Keratinocyte (primary cell): ENCODE measurements around the gene MTFP1. TPM values are rescaled to one million over a fixed set of nuclear protein-coding genes. Genes with fewer than 3 reads are reported as not detected.

ENCODE experiments used
- DNase-seq: peaks from one replicate; pipeline ENCODE4 v3.0.0-alpha.2; 2011; ENCODE audit warnings: low read depth, missing footprints, low spot score
- FAIRE-seq: peaks from 2 replicates; lab custom pipeline; 2011; peaks lifted over from hg19 to GRCh38; lab: Jason Lieb, UNC
- H2AFZ ChIP-seq: 2 replicates; pipeline ENCODE4 v1.6.0; 2012; ENCODE audit warnings: low read length, control low read depth, inconsistent platforms; ENCODE audit not compliant: control insufficient read depth
- H3K27ac ChIP-seq: 2 replicates; pipeline ENCODE4 v1.5.1; 2011; ENCODE audit warnings: low read length; ENCODE audit not compliant: control insufficient read depth, insufficient read depth
- H3K27me3 ChIP-seq: 3 replicates; pipeline ENCODE4 v1.6.0; 2011; ENCODE audit warnings: low read length; ENCODE audit not compliant: control insufficient read depth, insufficient read depth; ENCODE audit errors: extremely low read depth
- H3K36me3 ChIP-seq, 2 experiments: 2 replicates in 1 of 2; 3 replicates in 1 of 2; pipeline ENCODE4 v1.5.1; 2011; ENCODE audit warnings: low read length in 2 of 2, mild to moderate bottlenecking in 1 of 2; ENCODE audit not compliant: control insufficient read depth in 2 of 2, insufficient read depth in 2 of 2; ENCODE audit errors: extremely low read depth in 1 of 2
- H3K4me1 ChIP-seq: 3 replicates; pipeline ENCODE4 v1.5.1; 2011; ENCODE audit warnings: low read length; ENCODE audit not compliant: control insufficient read depth, insufficient read depth; ENCODE audit errors: extremely low read depth
- H3K4me2 ChIP-seq: 3 replicates; pipeline ENCODE4 v1.6.0; 2011; ENCODE audit warnings: low read depth, low read length; ENCODE audit not compliant: control insufficient read depth, insufficient read depth; ENCODE audit errors: extremely low read depth
- H3K4me3 ChIP-seq, 3 experiments: fragments of 200-600 bp in 1 of 3; sonication (generic) in 1 of 3; 2 replicates in 2 of 3; 3 replicates in 1 of 3; pipeline ENCODE4 v1.5.1; 2011 to 2016; ENCODE audit warnings: low read length in 3 of 3, mild to moderate bottlenecking in 3 of 3, control low read depth in 2 of 3, inconsistent platforms in 1 of 3, low read depth in 1 of 3, mixed read lengths in 1 of 3, mixed run types in 1 of 3, moderate library complexity in 1 of 3; ENCODE audit not compliant: control insufficient read depth in 2 of 3, insufficient read depth in 2 of 3; ENCODE audit errors: extremely low read depth in 1 of 3
- H3K79me2 ChIP-seq: 2 replicates; pipeline ENCODE4 v1.6.0; 2012; ENCODE audit warnings: low read length; ENCODE audit not compliant: control insufficient read depth, insufficient read depth
- H3K9ac ChIP-seq: 3 replicates; pipeline ENCODE4 v1.6.0; 2011; ENCODE audit warnings: low read length; ENCODE audit not compliant: control insufficient read depth, insufficient read depth; ENCODE audit errors: extremely low read depth
- H3K9me1 ChIP-seq: 3 replicates; pipeline ENCODE4 v1.6.0; 2011; ENCODE audit warnings: low read length; ENCODE audit not compliant: control insufficient read depth, insufficient read depth; ENCODE audit errors: extremely low read depth
- H3K9me3 ChIP-seq: 2 replicates; pipeline ENCODE4 v1.5.1; 2012; ENCODE audit warnings: low read depth, low read length; ENCODE audit not compliant: control insufficient read depth
- H4K20me1 ChIP-seq: 3 replicates; pipeline ENCODE4 v1.6.0; 2011; ENCODE audit warnings: low read length; ENCODE audit not compliant: control insufficient read depth, insufficient read depth; ENCODE audit errors: extremely low read depth
- EZH2 ChIP-seq: IDR thresholded peaks from one replicate; pipeline ENCODE4 v1.6.1; 2012; ENCODE audit warnings: inconsistent platforms, mild to moderate bottlenecking, low read length, moderate library complexity
- dilution Hi-C: fragments of 300-500 bp; cut with MboI; formaldehyde crosslinking; loops from one replicate; pipeline ENCODE4 v1.7.0; 2020; ENCODE audit warnings: low sequenced_read_pairs; ENCODE audit not compliant: extremely low pct_ligation_motif_present
- polyA plus RNA-seq, 5 experiments: library from polyadenylated mRNA; depleted of rRNA in 3 of 5; stranded (reverse) in 3 of 5; stranded (forward) in 1 of 5; unstranded in 1 of 5; fragments of >200 nt; gene quantifications; 1 replicate in 1 of 5; 2 replicates in 3 of 5; 3 replicates in 1 of 5; pipeline versions ENCODE4 v1.2.1 to v1.2.3, GENCODE V29; 2011 to 2012; ENCODE audit warnings: missing spikeins in 2 of 5, low read depth in 1 of 5, low replicate concordance in 1 of 5
- TF ChIP-seq, protein P1 (sequence below), 3 experiments: IDR thresholded peaks in 1 of 3; conservative IDR thresholded peaks in 1 of 3; optimal IDR thresholded peaks in 1 of 3; 2 replicates in 2 of 3; 3 replicates in 1 of 3; pipeline versions ENCODE3 to v1.5.1; 2011; ENCODE audit warnings: low read length in 3 of 3, mild to moderate bottlenecking in 3 of 3, moderate library complexity in 2 of 3, control low read depth in 1 of 3, inconsistent platforms in 1 of 3; ENCODE audit not compliant: insufficient read depth in 2 of 3; ENCODE audit errors: extremely low read depth in 1 of 3

MTFP1 gene
- polyA plus RNA-seq, 1 donor (not counting 4 experiments of a cell fraction or from before 2014, with no cell fraction given), result 8.4 TPM

- Histone ChIP-seq H2AFZ (no peak overlapping the region), H3K9me1 (no peaks in the 10 kb centered on the region), H3K4me2 (no peak overlapping the region), H3K4me3 (no peak overlapping the region), H4K20me1 (no peaks in the 10 kb centered on the region), H3K79me2 (no peaks in the 10 kb centered on the region), H3K9ac (no peak overlapping the region), H3K9me3 (peaks cover 2% of the 10 kb centered on the region), H3K36me3 (no peaks in the 10 kb centered on the region), H3K27ac (no peak overlapping the region), H3K4me1 (peaks cover 11% of the 10 kb centered on the region), H3K27me3 (no peaks in the 10 kb centered on the region)
- no peak for TF ChIP-seq EZH2
- TF ChIP-seq, protein P1, sequence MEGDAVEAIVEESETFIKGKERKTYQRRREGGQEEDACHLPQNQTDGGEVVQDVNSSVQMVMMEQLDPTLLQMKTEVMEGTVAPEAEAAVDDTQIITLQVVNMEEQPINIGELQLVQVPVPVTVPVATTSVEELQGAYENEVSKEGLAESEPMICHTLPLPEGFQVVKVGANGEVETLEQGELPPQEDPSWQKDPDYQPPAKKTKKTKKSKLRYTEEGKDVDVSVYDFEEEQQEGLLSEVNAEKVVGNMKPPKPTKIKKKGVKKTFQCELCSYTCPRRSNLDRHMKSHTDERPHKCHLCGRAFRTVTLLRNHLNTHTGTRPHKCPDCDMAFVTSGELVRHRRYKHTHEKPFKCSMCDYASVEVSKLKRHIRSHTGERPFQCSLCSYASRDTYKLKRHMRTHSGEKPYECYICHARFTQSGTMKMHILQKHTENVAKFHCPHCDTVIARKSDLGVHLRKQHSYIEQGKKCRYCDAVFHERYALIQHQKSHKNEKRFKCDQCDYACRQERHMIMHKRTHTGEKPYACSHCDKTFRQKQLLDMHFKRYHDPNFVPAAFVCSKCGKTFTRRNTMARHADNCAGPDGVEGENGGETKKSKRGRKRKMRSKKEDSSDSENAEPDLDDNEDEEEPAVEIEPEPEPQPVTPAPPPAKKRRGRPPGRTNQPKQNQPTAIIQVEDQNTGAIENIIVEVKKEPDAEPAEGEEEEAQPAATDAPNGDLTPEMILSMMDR (optimal IDR thresholded peaks at IDR 0.05 in 1 of 3, IDR thresholded peaks at IDR 0.05 in 1 of 3, conservative IDR thresholded peaks at IDR 0.05 in 1 of 3; ENCODE audit: extremely low read depth in 1 of 3, insufficient read depth in 2 of 3, low read length in 3 of 3), result peak; percentile 76 to 86 (median 82)
- DNase-seq (no peak), FAIRE-seq (peak; percentile 67)
- dilution Hi-C loops, result no loop called here
These were observed 19.3 kb downstream of the MTFP1 start for GRCh38 chr22:30444632-30445437.

- no peak overlapping the region for H3K4me3 ChIP-seq
- no peak overlapping the region for H3K9ac ChIP-seq
- H3K27me3 ChIP-seq, result no peaks in the 10 kb centered on the region
- dilution Hi-C loops, result no loop called here
- peaks cover 2% of the 10 kb centered on the region for H3K9me3 ChIP-seq
- no peaks in the 10 kb centered on the region for H3K79me2 ChIP-seq
- peaks cover 6% of the 10 kb centered on the region for H3K4me1 ChIP-seq
- no peaks in the 10 kb centered on the region for H4K20me1 ChIP-seq
- H3K4me2 ChIP-seq, result no peak overlapping the region
- H3K9me1 ChIP-seq, result no peaks in the 10 kb centered on the region
- no peak overlapping the region for H3K27ac ChIP-seq
- TF ChIP-seq, protein P1 (optimal IDR thresholded peaks at IDR 0.05 in 1 of 3, IDR thresholded peaks at IDR 0.05 in 1 of 3, conservative IDR thresholded peaks at IDR 0.05 in 1 of 3; ENCODE audit: extremely low read depth in 1 of 3, insufficient read depth in 2 of 3, low read length in 3 of 3), result no peak
- no peak for TF ChIP-seq EZH2
- H2AFZ ChIP-seq, result no peak overlapping the region
- FAIRE-seq (no peak), DNase-seq (no peak)
- no peaks in the 10 kb centered on the region for H3K36me3 ChIP-seq
These were observed 20.0 kb downstream of the MTFP1 start for GRCh38 chr22:30445438-30446145.
